H1 (cell line): ENCODE data around the gene HIVEP2.

Experiments
- BACH1 ChIP-seq: IDR thresholded peaks from 2 replicates; pipeline ENCODE4 v1.6.1; 2012; ENCODE audit warnings: low read length, improper control_type of control experiment
- EP300 ChIP-seq, 2 experiments: IDR thresholded peaks; 1 replicate in 1 of 2; 2 replicates in 1 of 2; pipeline ENCODE4 v1.6.1; 2011 to 2012; ENCODE audit warnings: low read depth in 2 of 2, low read length in 2 of 2, mild to moderate bottlenecking in 2 of 2, borderline replicate concordance in 1 of 2, inconsistent platforms in 1 of 2, moderate library complexity in 1 of 2
- EZH2 ChIP-seq: fragments of 200-600 bp; sonication (generic); IDR thresholded peaks from 2 replicates; pipeline ENCODE4 v1.7.1; 2012; ENCODE audit warnings: low read depth, mild to moderate bottlenecking, moderate library complexity, low read length, inconsistent platforms; ENCODE audit not compliant: severe bottlenecking
- HDAC2 ChIP-seq, 2 experiments: fragments of 300-600 bp in 1 of 2; sonication (generic) in 1 of 2; IDR thresholded peaks; 2 replicates each; pipeline ENCODE4 v1.6.1; 2011 to 2012; ENCODE audit warnings: low read depth in 2 of 2, low read length in 2 of 2, mild to moderate bottlenecking in 2 of 2, moderate library complexity in 2 of 2, borderline replicate concordance in 1 of 2, inconsistent platforms in 1 of 2
- JUND ChIP-seq: IDR thresholded peaks from 2 replicates; pipeline ENCODE4 v1.6.1; 2011; ENCODE audit warnings: mild to moderate bottlenecking, improper control_type of control experiment, low read length
- MAX ChIP-seq: IDR thresholded peaks from 2 replicates; pipeline ENCODE4 v1.6.1; 2012; ENCODE audit warnings: inconsistent platforms
- NRF1 ChIP-seq: IDR thresholded peaks from 2 replicates; pipeline ENCODE4 v1.6.1; 2011; ENCODE audit warnings: mild to moderate bottlenecking, low read depth, low read length, improper control_type of control experiment
- POLR2A ChIP-seq, 2 experiments: IDR thresholded peaks; 1 replicate in 1 of 2; 2 replicates in 1 of 2; pipeline ENCODE4 v1.6.1; 2011; ENCODE audit warnings: low read depth in 2 of 2, low read length in 2 of 2, mild to moderate bottlenecking in 2 of 2; ENCODE audit errors: control extremely low read depth in 1 of 2
- POLR2AphosphoS5 ChIP-seq: IDR thresholded peaks from 2 replicates; pipeline ENCODE4 v1.6.1; 2011; ENCODE audit warnings: low read depth, low read length
- TAF7 ChIP-seq: optimal IDR thresholded peaks from 2 replicates; pipeline ENCODE3; 2011; ENCODE audit warnings: low read depth, mild to moderate bottlenecking, inconsistent platforms, low read length, moderate library complexity, borderline replicate concordance
- TCF12 ChIP-seq: IDR thresholded peaks from 2 replicates; pipeline ENCODE4 v1.6.1; 2011; ENCODE audit warnings: low read depth, mild to moderate bottlenecking, low read length
- ZNF274 ChIP-seq: IDR thresholded peaks from 2 replicates; pipeline ENCODE4 v1.7.0; 2012; ENCODE audit warnings: low read length, borderline replicate concordance; ENCODE audit errors: extremely low read depth
- TF ChIP-seq, protein P1 (sequence below), 3 experiments: IDR thresholded peaks; 1 replicate in 2 of 3; 2 replicates in 1 of 3; pipeline versions ENCODE4 v1.5.1 to v1.6.1; 2011; ENCODE audit warnings: low read length in 3 of 3, mild to moderate bottlenecking in 3 of 3, inconsistent platforms in 2 of 3, low read depth in 1 of 3, moderate library complexity in 1 of 3; ENCODE audit not compliant: insufficient read depth in 1 of 3; ENCODE audit errors: control extremely low read depth in 1 of 3
- TF ChIP-seq, protein P2 (sequence below): IDR thresholded peaks from 2 replicates; pipeline ENCODE4 v1.6.1; 2011; ENCODE audit warnings: low read depth, mild to moderate bottlenecking, low read length; ENCODE audit not compliant: insufficient read depth

DNA sequence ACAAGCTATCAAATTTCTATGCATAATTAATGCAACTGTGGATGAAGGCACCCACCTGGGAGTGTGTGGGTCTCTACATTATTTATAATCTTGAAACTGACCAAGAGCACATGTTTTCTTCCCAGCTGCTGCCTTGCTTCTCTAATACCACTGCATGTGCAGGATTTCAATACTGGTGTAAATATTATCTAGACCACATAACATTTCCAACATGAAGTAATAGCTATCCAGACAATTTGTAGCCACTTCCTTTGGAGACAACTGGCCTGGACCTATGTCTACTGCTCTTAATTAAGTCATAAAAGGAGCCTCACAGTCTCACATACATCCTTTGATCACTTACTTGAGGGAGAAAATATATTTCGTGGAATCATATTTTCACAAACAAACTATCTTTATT is 180.7 kb downstream of the HIVEP2 start:
- TF ChIP-seq TAF7 (no peak), HDAC2 (IDR thresholded peaks at IDR 0.05; ENCODE audit: borderline replicate concordance in 1 of 2, low read depth in 2 of 2, low read length in 2 of 2) (no peak), ZNF274 (no peak), TCF12 (no peak), MAX (no peak), POLR2AphosphoS5 (no peak), EZH2 (no peak), EP300 (IDR thresholded peaks at IDR 0.05; ENCODE audit: borderline replicate concordance in 1 of 2, low read depth in 2 of 2, low read length in 2 of 2) (no peak), NRF1 (no peak), JUND (no peak), POLR2A (IDR thresholded peaks at IDR 0.05; ENCODE audit: control extremely low read depth in 1 of 2, low read depth in 2 of 2, low read length in 2 of 2) (no peak), BACH1 (no peak)
- TF ChIP-seq, protein P1, sequence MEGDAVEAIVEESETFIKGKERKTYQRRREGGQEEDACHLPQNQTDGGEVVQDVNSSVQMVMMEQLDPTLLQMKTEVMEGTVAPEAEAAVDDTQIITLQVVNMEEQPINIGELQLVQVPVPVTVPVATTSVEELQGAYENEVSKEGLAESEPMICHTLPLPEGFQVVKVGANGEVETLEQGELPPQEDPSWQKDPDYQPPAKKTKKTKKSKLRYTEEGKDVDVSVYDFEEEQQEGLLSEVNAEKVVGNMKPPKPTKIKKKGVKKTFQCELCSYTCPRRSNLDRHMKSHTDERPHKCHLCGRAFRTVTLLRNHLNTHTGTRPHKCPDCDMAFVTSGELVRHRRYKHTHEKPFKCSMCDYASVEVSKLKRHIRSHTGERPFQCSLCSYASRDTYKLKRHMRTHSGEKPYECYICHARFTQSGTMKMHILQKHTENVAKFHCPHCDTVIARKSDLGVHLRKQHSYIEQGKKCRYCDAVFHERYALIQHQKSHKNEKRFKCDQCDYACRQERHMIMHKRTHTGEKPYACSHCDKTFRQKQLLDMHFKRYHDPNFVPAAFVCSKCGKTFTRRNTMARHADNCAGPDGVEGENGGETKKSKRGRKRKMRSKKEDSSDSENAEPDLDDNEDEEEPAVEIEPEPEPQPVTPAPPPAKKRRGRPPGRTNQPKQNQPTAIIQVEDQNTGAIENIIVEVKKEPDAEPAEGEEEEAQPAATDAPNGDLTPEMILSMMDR (IDR thresholded peaks at IDR 0.05; ENCODE audit: control extremely low read depth in 1 of 3, insufficient read depth in 1 of 3, low read depth in 1 of 3, low read length in 3 of 3): no peak
- TF ChIP-seq, protein P2, sequence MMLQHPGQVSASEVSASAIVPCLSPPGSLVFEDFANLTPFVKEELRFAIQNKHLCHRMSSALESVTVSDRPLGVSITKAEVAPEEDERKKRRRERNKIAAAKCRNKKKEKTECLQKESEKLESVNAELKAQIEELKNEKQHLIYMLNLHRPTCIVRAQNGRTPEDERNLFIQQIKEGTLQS: no peak
